HG03108 (cell line): ENCODE data around the gene EPO.

Source experiments
- ATAC-seq: cut with Tn5 transposase; IDR thresholded peaks from one replicate; pipeline ENCODE4 v1.9.1; 2021; ENCODE audit warnings: moderate library complexity; ENCODE audit not compliant: unreplicated experiment

EPO gene

GRCh38 chr7:100682991-100683658, 37.1 kb upstream of the EPO start:
- ATAC-seq = no peak

GRCh38 chr7:100683659-100684533, 36.4 kb upstream of the EPO start:
- no peak for ATAC-seq

DNA sequence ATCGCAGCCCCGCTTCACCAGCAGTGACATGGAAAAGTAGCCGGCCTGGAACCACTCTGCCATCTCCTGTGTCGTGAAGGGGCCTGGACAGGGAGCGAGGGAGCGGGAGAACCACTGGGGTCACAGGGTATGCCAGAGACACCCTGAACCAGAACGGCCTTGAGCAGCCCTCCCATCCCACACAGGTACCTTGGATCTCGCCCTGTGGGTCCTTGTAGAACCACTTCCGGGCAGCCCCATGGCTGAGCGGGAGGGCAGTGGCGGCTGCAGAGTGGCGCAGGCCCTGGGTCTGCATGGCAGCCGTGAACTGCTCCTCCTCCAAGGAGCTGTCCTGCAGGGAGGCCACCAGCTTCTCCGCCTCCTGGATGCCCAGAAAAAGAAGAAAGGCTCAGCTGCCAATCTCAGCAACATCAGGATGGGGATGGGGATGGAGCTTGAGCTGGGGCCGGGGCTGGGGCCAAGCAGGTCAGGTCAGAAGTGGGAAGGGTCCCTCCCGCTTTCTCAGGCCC, 35.7 kb upstream of the EPO start:
- no peak for ATAC-seq

- no peak for ATAC-seq
Observed at GRCh38 chr7:100685049-100685605, 35.1 kb upstream of the EPO start.

GRCh38 chr7:100685631-100686145, 34.6 kb upstream of the EPO start:
- ATAC-seq = no peak

DNA sequence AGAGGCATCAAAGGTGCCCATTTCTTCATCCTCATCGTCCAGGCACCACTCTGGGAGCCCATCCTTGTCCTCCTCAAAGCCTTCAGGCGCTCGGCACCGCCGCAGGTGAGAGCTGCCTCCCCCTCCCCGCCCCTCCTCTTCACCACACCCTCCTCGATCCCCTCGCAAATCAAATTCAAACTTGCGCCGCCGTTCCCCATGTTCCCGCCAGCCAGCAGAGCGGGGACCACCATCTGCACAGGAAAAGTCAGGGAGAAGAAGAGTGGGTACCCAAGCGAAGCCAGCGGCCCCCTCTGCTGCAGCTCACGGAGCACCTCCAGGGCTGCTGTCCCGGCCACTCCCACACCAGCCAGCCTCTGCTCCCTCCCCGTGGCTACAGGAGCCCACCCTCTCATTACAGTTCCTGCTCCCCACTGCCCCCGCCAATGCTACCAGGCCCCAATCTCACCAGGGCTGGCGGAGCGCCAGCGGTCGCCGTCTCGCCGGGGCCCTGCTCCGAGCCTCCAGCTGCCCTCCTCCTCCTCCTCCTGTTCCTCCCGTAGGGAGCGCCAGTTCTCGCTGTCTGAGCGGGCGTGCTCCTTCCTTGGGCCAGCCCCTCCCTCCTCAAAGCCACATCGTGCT, 34.0 kb upstream of the EPO start:
- ATAC-seq = no peak

DNA sequence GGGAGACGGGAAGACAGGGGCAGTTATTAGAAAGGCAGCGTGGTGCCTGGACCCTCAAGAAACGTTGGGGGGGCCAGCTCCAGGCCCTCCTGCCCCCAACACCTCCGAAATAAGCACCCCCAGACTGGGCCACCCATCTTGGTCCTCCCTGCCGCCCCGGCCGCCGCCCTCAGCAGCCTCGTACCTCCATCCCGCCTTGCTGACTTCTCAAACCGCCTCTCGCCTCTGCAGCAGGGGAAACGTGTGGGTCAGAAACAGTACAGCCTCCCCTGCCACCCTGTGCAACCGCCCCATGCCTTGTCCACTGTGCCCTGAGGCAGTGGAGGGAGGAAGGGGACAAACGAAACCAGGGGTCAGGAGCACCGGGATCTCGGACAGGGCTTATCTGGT, 33.5 kb upstream of the EPO start:
- ATAC-seq = no peak

- ATAC-seq = no peak
Observed at GRCh38 chr7:100687261-100687660, 33.0 kb upstream of the EPO start.

GRCh38 chr7:100687751-100688300, 32.4 kb upstream of the EPO start:
- no peak for ATAC-seq

GRCh38 chr7:100688326-100688860, 31.9 kb upstream of the EPO start:
- ATAC-seq = no peak

DNA sequence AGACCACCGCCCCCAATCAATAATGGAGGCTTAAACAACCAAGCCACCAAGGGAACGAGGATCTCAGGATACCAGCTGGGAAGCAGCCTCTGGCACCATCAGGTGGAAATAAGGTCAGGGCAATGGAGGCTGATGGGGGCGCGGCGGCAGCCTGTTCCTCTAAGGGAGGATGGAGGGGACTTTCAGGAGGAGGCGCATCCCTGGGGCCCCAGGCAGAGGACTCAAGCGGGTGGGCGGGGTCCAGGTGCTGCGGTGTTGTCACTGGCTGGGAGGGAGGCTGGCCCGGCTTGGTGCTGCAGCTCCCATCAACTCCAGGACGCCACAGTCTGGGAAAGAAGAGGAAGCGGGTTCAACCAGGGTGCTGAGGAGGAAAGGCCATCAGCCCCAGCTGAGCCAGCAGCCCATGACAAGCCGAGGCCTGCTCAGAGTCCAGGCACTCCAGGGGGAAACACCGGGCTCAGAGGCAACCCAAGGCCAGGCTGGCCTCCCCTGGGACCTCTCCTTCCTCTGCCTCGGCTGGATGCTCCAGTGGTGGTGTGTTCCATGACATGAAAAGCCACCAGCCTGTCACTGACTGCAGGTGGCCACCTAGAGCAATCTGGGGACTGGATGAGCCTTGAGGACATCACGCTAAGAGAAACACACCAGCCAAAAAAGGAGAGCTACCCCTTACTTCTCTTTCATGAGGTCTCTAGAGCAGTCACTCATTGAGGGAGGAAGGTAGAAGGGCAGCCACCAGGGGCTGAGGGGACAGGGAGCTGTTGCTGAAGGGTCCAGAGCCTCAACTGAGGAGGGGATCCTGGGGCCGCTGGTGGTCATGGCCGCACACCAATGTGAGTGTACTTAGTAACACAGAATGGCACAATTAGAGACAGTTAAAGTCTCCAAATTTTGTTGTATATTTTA, 30.8 kb upstream of the EPO start:
- no peak for ATAC-seq

DNA sequence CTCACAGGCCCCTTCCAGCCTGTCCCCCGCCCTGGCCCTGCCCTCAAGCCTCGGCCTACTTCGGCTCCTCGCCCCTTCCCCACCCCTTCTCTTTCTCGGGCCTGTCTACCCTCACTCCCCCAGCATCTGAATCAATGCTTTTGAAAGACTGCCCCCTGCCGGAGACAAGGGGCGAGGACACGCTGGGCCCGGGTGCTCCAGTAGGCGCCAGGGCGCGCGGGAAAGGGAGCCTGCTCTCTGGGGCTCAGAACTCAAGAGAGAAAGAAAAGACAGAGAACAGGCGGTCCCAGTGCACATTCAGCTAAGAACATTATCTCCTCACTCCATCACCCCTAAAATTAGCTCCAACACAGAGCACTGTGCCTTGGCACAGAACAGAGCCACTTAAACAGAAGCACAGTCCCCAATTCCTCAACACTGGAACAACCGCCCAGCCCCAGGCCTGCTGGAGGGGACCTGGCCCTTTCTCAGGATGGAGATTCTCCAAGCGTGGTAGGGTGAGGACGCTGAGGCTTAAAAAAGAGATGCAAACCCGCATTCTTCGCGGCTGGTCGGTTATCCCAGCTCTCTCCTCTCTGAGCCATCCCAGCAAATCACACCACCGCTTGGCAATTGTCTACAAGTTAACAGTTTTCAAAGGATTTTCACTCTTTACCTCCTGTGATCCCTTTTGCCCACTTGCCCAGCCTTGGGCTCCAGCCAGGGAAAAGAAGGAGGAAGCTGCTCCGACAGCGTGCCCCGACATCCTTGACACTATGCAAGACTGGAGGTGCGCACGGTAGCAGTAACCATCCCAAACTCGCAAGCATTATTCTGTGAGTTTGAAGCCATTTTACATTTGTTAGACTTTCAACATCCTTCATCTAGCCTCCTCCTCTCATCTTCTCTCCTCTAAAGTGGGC, 28.3 kb upstream of the EPO start:
- peak; percentile 44 for ATAC-seq

DNA sequence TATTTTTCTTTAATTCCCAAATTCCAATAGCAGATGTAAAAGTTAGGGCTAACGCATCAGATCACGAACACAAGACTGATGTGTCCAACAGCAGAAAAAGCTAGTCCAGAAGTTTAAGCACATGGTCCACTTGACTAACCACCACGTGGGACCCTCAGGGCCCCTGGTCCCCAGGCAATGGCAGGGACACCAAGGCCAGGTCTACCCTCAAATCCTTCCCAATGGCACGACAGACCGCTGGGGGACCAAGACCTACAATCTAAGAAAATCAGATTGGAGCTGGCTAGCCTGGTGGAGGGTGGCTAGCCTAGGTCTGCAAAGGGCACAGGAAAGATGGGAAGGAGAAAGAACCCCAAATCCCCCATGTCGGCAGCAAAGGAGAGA, 27.7 kb upstream of the EPO start:
- no peak for ATAC-seq

GRCh38 chr7:100693312-100694097, 26.8 kb upstream of the EPO start:
- peak; percentile 25 for ATAC-seq

DNA sequence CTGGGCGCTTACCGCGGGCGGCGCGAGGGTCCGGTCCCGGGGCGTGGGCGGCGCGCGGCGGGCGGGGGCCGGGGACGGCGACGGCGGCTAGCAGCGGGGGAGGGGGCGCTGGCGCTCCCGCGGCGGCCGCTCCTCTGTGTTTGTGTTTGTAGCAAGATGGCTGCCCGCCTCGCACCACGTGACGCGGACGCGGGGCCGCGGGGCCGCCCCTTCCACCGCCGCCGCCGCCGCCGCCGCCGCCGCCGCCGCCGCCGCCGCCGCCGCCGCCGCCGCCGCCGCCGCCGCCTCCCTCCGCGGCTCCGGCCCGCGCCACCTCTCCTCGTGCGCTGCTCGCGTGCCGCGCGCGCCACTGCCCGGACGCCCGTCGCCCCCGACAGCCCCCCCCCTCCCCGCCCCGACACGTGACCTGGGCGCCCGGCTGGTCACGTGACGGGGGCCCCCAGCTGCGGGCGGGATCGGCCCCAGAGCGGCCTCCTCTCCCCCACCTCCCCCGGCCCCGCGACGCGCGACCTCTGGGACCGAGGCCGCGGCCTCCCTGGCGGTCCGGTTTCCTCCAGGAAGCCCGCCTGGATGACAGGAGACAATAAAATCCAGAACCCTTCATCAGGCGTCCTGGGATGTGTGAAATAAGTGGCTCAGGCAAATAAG, 26.0 kb upstream of the EPO start, which contains the start of gene GIGYF1:
GIGYF1 (minus strand) TSS at position 153 of the 648 bp plus-strand sequence. CDS start 6,012 bp downstream, outside the sequence.
- peak; percentile 39 for ATAC-seq

DNA sequence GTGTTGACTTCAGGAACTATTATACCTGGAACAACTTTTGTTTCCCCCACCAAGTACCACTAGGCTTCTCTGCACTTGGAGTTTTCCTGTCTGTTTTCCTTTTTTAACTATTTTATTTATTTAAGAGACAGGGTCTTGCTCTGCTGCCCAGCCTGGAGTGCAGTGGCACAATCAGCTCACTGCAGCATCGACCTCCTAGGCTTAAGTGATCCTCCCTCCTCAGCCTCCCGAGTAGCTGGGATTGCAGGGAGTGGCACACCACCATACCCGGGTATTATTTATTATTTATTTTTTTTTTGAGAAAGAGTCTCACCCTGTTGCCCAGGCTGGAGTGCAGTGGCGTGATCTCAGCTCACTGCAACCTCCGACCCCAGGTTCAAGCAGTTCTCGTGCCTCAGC, 24.1 kb upstream of the EPO start:
- no peak for ATAC-seq

DNA sequence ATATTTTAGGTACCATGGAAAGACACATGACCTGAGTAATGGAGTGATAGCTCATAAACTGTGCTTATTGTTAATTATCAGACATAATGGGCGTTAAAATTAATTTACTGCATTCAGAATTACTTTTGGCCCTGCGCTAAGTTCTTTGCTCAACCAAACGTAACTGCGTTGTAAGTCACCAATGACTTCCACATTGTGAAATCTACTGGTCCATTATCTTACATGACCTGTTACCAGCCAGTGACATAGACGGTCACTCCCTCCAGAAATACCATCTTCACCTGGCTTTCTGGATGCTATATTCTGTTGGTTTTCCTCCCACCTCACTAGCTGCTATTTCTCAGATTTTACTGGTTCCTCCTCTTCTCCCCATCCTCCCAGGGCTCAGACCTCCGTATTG, 21.2 kb upstream of the EPO start:
- no peak for ATAC-seq
